ENCODE data around the gene RAD18.

- TF ChIP-seq POLR2A (IDR thresholded peaks at IDR 0.05; ENCODE audit: low read depth, low read length): no peak
- TF ChIP-seq TAF1 (IDR thresholded peaks at IDR 0.05; ENCODE audit: borderline replicate concordance, low read depth, low read length): no peak
These were observed 93.1 kb downstream of the RAD18 start for GRCh38 chr3:8870134-8870533.
